Medulla oblongata (tissue), 1 donor: ENCODE results near the gene MAD1L1.

Experiments
- DNase-seq: peaks from one replicate; pipeline ENCODE4 v3.0.0-alpha.2; 2015; ENCODE audit errors: extremely low spot score

Gene MAD1L1

DNA sequence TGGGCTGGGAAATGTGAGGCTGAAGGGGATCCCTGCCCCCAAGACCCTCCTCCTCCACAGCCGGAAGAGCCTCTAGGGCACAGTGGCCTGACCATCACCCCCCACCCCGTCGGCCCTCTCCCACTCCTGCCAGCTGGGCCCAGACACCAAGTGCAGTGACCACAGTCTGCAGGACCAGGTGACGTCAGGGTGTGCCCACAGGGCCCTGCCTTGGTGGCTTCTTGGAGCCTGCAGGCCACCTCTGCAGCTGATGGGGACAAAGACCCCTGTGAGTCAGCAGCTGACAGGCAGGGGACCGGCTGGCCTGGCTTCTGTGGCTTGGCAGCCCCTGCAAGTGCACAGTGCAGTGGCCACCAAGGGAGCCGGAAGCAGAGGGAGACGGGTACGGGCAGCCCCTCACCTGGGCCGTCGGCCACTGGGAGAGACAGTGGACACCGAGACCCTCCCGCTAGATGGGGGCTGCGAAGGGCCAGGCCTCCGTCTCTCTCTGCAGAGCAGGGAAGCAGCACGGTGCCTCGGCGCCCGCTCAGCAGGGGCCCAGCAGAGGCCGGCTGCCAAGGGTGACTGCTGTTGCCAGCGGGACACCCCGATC is 288.0 kb downstream of the MAD1L1 start:
- DNase-seq: no peak

DNA sequence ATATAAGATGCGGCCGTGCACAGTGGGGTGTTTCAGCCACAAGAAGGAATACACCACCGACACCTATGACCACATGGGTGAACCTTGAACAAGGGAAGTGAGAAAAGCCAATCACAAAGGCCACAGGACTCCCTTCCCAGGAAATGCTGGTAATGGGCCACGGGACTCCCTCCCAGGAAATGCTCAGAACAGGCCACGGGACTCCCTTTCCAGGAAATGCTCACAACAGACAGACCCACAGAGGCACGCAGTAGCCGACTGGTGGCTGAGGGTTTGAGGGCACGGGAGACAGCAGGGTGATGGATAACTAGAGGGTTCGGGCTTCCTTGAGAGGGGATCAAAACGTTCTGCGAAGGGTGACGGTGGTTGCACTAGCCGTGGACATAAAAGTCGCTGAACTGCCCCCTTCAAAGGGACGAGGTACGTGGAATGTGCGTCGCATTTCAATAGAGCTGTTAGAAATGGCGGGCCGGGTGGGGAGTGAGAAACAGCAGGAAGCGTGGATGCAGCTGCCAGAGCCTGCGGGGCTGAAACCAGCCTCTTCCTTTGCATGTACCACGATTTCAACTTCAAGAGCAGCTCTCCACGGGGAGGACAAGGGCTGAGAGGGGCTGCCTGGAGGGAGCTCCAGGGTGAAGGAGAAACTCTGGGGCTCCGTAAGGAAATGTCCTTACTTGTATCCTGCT is 288.7 kb downstream of the MAD1L1 start:
- no peak for DNase-seq

DNA sequence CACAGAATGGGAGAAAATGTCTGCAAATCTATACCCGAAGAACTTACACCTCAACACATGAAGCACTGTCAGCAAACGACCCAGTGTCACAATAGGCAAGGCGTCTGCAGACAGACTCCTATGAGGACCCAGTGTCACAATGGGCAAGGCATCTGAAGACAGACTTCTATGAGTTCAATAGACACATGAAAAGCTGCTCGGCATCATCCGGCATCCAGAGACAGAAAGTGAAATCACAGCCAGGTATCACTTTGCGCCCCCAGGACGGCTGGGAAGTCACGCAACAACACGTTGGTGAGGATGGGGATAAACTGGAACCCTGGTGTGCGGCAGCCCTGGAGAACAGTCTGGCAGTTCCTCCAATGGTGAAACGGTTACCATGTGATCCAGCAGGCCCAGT is 289.4 kb downstream of the MAD1L1 start:
- no peak for DNase-seq

DNA sequence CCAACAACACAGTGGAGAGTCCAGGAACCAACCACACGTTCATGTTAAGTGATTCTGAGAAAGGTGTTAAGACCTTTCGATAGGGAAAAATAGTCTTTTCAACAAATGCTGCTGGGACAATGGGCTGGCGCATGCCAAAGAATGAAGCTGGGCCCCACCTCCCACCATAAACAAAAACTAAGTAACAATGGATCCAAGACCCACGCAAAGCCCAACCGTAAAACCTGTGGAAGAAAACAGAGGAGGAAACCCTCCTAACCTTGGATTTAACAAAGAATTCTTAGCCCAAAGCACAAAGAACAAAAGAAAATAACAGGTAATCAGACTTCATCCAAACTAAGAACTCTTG is 289.8 kb downstream of the MAD1L1 start:
- DNase-seq: no peak

DNA sequence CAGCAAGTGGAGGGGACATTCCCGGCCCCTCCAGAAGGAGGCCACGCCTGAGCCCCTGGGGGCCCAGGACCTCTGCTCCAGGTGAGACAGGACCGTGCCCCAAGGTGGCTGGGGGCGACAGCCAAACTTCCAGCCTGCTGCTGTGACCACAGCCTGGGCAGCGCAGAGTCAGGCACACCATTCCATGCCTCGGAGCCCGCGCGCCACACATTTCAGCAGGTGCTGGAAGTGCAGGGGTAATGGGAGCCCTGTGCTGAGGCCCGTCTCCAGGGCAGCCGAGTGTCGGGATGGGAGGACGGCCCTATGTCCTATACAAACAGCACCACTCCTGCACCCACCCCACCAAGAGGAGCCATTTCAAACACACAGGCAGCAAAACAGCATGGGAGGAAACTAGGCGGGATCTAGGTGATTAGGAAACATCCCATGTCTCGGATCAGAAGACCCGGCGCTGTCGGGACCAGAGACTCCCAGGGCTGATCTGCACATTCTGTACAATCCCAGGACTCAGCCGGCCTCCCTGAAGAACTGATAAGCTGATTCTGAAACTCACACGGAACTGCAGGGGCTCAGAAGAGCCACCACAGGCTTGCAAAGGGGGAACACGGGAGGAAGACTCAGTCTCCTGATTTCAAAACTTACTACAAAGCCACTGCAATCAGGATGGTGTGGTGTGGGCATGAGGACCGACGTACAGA is 290.4 kb downstream of the MAD1L1 start:
- no peak for DNase-seq

DNA sequence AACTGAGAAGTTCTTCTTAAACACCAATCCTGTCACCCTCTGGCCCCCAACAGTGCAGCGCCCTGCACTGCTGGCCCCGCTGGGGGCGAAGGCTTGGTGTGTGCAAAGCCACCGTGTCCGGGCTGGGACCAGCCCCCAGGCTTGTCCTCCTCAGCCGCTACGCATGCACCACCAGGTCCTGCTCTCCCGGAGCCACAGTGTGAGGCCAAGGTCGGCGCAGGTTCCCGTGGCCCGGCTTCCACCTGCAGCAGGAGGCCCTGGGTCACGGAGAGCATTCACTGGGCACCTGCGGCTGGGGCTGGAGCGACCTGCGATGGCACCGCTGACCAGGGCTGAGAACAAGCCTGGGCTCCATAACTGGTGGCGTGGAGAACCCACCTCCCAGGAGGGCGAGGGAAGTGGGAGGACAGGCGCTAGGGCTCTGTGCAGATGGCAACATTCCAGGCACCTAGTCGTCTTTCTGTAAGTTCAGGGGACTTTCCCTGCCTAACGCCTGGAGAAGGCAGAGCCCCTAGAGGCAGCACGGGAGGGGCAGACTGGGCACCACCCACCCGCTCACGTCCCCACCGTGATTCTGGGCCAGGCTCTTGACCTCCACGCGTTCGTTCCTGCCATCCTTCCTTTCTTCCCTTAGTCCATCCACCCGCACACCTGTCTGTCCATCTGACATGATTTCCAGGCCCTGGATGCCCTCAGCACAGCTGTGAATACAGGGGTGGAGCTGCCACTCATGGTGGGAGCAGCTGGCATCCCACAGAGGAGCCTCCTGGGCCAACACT is 291.1 kb downstream of the MAD1L1 start:
- DNase-seq: no peak

DNA sequence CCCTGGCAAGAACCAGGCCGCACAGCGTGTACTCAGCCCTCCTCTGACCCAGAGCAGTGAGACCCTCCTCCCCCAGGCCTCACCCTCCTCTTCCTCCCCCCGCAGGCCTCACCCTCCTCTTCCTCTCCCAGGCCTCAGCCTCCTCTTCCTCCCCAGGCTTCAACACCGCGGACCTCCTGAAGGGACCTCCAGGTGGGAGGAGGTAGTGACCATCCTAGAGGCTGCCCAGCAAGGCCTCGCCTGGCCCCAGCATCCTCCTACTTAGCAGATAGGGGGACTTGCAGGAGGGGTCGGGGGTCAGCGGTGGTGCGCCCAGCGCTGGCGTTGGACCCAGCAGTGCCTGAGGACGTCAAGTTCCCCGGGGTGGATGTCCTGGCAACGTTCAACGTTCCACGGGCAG is 291.9 kb downstream of the MAD1L1 start:
- no peak for DNase-seq

DNA sequence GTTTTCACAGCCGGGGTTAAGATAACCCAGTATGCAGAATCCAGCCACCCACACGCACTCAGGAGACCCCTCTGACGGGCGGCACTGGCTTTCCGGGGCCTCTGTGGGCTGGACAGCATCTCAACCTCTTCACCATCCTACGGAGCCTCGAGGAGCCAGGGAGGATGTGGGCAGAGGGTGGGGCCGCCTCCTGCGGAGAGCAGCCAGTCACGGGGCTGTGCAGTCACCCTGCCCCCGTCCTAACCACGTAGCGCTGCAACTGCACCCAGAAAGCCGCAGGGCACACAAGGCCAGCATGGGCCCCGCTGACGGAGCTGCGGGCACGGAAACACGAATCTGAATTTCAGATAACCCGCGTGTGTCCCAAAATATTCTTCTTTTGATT is 292.4 kb downstream of the MAD1L1 start:
- peak; percentile 38 for DNase-seq

DNA sequence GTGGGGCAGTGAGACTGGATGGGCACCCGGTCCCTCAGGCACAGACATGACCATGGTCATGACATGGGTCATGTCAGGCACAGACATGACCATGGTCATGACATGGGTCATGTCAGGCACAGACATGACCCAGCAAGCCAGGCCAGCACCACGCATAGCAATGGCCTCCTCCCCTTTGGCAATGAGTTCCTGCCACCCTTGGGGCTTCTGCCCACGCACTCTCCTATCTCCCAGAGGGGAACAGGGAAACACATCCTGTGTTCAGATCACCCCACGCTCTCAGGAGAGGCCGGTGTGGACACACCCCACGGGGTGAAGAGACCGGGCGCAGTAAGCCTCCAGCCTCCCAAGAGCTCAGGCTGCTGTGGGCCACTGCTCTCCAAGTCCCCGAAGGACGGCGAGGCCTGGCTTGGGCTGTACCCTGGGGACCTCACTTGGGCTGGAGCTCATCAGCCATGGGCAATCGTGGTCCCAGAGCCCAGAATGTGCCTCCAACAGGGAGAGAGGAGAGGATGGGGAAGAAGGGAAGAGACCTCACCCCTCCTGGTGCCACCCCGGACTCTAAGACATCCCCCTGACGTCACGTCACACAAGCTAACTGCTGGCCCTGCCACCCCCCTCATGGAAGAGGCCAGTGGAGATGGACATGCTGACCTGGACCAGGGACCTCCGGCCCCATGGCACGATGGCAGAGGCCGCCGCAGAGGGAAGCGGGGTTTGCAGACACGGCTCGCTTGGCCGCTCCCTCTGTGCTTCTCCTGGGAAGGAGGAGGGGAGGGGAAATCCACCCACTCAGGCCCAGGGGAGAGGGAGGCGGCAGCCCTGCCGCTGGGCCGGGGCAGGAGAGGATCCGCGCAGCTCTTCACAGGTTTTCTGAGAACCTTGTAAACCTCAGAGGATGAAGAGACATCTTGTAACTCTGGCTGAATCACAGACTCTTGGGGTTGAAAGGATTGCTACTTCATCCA is 293.0 kb downstream of the MAD1L1 start:
- DNase-seq: no peak

DNA sequence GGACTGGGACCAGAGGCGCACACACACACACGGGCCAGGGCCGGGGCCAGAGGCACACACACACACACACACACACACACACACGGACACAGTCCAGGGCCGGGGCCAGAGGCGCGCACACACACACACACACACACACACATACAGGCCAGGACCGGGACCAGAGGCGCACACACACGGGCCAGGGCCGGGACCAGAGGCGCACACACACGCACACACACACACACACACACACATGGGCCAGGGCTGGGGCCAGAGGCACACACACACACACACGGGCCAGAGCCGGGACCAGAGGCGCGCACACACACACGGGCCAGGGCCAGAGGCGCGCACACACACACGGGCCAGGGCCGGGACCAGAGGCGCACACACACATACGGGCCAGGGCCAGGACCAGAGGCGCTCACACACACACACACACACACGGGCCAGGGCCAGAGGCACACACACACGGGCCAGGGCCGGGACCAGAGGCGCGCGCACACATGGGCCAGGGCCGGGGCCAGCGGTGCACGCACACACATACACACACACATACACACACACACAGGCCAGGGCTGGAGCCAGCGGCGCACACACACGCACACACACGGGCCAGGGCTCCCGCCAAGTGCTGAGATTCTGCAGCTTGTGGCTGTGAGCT is 293.8 kb downstream of the MAD1L1 start:
- no peak for DNase-seq

DNA sequence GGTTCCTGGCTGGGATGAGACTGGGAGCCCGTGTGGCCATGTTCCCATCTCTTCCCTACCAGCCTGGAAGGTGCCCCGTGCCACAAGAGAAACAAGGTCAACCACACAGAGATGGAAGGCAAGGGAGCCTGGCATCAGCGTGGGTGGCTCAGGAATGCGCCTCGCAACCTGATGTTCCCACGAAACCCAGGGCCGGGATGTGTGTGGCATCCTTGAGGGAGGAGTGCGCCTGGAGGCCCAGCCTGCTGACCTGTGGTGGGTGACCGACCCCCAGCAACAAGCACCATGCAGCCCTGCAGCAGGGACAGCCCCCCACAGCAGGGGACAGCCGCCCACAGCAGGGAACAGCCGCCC is 295.5 kb downstream of the MAD1L1 start:
- DNase-seq: no peak

DNA sequence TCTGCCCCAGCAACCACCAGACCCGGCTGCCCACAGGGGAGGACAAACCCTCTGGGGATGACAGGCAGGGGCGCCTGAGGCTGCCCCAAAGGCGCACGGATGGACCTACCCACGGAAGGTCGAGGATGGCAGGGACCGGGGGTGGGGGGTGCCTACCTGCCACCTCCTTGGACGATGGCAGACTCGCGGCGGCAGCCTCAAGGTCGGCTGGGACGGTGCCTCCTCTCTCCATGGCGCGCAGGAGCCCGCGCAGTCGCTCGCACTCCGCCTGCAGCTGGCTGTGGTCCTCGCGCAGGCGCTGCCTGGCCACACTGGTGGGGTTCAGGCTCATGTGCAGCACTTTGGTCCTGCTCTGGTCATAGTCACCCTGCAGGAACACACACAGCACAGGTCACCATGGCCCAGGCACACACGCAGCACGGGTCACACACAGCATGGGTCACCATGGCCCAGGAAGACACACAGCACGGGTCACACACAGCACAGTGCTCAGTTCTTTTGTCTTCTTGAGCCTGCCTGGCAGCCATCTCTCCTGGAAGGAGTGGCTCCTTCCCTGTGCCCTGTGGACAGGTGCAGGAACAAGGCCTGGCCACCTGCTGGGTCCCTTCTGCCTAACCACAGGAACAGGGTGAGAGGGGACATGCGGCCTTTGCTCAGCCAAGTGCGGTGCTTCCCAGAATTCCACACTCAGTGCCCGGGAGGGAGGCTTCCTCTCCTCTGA is 296.1 kb downstream of the MAD1L1 start:
- DNase-seq: no peak

DNA sequence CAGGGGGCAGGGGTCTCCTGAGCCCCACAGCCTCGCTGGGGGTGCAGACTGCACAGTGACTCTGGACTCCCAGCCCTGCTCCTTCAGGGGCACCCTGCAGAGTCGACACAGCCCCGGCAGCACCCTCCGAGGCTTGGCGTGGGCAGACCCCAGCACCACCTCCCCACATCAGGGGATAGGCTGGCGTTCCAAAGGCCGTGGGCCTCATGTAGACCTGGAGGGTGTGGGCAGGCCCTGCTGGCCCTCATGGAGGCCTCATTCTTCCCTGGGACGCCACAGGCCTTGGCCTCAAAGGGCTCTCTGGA is 296.8 kb downstream of the MAD1L1 start:
- no peak for DNase-seq

DNA sequence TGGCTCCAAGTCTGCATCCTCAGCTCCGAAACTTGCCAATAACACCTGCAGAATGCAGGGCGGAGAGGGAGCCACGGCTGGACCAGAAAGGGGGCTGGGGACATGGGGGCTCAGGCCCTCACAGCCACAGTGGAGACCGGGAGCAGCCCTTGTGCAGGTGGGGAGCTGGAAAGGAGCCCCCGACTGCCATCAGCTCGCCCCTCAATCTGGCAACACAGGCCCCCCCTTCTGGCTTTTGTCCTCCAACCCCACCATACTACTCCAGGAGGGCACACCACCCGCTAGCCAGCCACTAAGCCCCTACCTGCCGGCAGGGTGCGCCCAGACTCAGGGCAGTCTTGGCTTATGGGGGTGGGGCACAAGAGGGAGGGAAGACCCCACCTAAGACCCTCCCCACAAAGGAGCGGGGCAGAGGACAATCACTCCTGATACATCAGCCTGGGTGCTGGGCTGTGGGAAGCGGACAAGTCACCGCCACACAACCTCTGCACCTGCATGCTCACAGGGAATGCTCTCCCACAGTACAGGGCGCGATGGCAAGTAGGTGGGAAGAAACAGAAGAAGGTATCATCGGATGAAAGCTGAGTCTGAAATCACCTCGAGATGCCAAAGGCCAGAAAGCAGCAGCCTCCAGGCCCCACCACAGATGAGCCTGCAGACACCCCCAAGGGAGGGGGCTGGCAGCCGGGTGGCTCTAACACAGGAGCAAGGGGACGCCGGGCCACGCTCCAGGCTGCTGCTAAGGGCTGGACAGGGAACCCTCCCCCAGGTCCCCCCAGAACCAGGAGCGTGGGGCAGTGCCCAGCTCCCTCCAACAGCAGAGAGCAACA is 297.4 kb downstream of the MAD1L1 start:
- DNase-seq: no peak

DNA sequence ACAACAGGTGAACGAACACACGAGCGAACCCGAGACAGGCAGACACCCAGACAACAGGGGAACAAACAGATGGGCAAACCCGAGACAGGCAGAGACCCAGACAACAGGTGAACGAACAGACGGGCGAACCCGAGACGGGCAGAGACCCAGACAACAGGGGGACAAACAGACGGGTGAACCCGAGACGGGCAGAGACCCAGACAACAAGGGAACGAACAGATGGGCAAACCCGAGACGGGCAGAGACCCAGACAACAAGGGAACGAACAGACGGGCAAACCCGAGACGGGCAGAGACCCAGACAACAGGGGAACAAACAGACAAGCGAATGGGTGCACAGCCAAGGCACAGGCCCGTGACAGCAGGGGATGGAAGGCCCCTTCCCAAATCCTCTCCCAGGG is 298.0 kb downstream of the MAD1L1 start:
- DNase-seq: no peak

DNA sequence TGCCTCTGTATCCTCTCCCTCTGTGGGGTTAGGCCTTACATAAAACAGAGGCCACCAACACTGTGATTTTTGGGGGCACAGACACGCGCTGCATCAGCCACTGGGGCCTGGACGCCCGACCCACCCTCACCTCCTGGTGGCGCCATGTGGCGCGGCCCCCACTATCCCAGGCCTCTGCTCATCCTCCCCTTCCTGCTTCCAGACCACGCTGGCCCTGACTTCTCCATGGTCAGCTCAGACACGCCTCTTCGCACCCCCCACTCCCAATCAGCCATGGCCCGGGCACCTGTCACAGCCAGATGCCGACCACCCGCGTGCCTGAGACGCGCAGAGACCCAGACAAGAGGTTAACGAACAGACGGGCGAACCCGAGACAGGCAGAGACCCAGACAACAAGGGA is 298.7 kb downstream of the MAD1L1 start:
- DNase-seq: no peak

DNA sequence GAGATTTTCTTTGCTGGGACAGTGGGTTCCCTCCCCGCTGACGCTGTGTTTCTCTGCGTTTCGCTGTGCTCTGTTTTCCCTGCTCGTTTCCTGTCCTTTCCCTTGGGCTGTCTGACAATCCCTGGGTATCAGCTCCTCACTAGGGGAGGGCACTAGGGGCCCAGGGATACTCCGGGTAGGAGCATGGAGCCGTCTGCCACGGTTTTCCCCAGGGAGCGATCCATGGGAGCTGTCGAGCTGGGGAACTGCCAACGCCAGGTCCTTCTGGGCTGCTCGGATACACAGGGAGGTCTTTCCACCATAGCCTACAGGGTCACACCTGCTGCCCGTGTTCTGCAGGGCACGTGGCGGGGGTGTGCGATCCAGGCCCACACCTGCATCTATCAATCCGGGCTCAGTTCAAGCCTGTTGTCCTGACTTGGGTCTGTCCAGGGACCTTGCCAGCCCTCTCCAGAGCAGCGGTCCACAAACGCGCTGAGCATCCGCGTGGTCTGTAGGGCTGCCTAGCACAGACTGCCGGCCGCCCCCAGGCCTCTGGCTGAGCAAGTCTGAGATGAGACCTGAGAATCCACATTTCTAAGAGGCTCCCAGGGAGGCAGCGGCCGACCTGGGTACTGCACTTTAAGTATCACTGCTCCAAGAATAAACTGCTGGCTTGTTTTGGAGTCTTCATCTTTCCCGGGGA is 299.5 kb downstream of the MAD1L1 start:
- no peak for DNase-seq

DNA sequence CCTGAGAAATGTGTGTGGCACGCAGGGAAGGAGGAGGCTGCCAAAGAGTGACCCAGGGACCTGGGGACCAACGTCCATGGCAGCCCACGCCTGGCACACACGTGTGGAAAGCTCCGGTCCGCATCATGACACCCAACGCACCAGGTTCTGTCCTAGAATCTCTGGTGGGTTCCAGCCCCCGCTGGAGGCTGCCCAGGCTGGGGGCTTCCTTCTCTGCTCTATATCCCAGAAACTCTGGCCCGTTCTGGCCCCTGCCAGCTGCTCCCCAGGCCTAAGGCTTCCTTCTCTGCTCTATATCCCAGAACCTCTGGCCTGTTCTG is 300.8 kb downstream of the MAD1L1 start:
- DNase-seq: no peak

DNA sequence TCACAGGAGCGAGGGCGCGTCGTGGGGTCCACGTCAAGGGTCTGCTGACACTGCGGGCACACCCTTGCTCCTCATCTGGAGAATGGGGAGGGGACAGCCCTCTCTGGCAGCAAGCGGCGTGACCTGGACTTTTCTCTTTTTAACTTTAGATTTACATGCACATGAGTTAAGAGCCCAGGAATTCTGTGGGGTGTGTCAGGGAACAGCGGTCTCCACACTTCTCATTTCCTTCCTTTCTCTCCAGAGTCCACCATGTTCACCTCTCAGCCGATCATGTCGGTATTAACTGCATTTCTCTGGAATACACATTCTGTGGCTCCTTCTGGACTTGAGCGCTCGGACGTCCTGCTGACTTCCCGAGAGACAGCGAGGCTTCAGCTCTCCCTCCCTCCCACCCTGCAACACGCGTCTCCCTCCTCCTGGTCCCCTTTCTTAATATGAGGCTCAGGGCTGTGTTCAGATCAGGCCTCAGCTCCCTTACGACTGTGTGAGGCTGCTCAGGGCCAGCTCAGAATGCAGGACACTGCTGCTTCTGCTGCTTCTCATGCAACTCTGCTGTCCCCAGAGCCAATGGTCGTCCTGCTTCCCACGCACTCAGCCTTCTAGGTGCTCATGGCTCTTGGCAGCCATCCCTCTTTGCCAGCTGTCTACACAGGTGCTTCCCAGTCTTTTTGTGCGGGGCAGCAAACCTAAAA is 301.3 kb downstream of the MAD1L1 start:
- no peak for DNase-seq
